Glutamatergic neuron (in vitro differentiated cells): Measurements from ENCODE around the gene DAGLA. TPM values are rescaled to one million over a fixed set of nuclear protein-coding genes. Genes with fewer than 3 reads are reported as not detected.

Experiments used
- DNase-seq: peaks from one replicate; pipeline ENCODE4 v3.0.0; 2022
- H3K27ac Mint-ChIP-seq: one replicate; pipeline ENCODE4 v1.8.0; 2020; ENCODE audit warnings: mild to moderate bottlenecking, mixed read lengths, inconsistent platforms; ENCODE audit not compliant: unreplicated experiment
- H3K27me3 Mint-ChIP-seq: one replicate; pipeline ENCODE4 v1.8.0; 2020; ENCODE audit warnings: mild to moderate bottlenecking, moderate library complexity, mixed read lengths, inconsistent platforms; ENCODE audit not compliant: unreplicated experiment
- H3K36me3 Mint-ChIP-seq: one replicate; pipeline ENCODE4 v1.8.0; 2020; ENCODE audit warnings: mild to moderate bottlenecking, mixed read lengths, inconsistent platforms; ENCODE audit not compliant: unreplicated experiment
- H3K4me1 Mint-ChIP-seq: one replicate; pipeline ENCODE4 v1.8.0; 2020; ENCODE audit warnings: mild to moderate bottlenecking, low read depth, mixed read lengths, inconsistent platforms; ENCODE audit not compliant: unreplicated experiment
- H3K4me3 Mint-ChIP-seq: one replicate; pipeline ENCODE4 v1.8.0; 2020; ENCODE audit warnings: mild to moderate bottlenecking, mixed read lengths, inconsistent platforms; ENCODE audit not compliant: unreplicated experiment
- H3K9me3 Mint-ChIP-seq: one replicate; pipeline ENCODE4 v1.8.0; 2020; ENCODE audit warnings: mild to moderate bottlenecking, moderate library complexity, mixed read lengths, inconsistent platforms; ENCODE audit not compliant: unreplicated experiment
- total RNA-seq: library from RNA; stranded (reverse); fragmentation: NEBNext Ultra II Directional; extraction: Animal tissue kit (Norgen Biotek cat#: 25700); gene quantifications from one replicate; pipeline ENCODE4 v1.2.1, GENCODE V29; 2021; ENCODE audit not compliant: unreplicated experiment
- TF ChIP-seq, protein P1 (sequence below): fragments of 200-600 bp; sonication (generic); IDR thresholded peaks from one replicate; pipeline ENCODE4 v1.5.0; 2021; ENCODE audit not compliant: partially characterized antibody, unreplicated experiment

DAGLA gene
- total RNA-seq, 1 donor from 2014 or later: 9.6 TPM

- Mint-ChIP-seq H3K4me3 (no peak overlapping the region), H3K36me3 (no peaks in the 10 kb centered on the region), H3K4me1 (peaks cover 21% of the 10 kb centered on the region), H3K27me3 (peaks cover 14% of the 10 kb centered on the region), H3K27ac (no peak overlapping the region), H3K9me3 (peaks cover 10% of the 10 kb centered on the region)
- no peak for DNase-seq
- TF ChIP-seq, protein P1, sequence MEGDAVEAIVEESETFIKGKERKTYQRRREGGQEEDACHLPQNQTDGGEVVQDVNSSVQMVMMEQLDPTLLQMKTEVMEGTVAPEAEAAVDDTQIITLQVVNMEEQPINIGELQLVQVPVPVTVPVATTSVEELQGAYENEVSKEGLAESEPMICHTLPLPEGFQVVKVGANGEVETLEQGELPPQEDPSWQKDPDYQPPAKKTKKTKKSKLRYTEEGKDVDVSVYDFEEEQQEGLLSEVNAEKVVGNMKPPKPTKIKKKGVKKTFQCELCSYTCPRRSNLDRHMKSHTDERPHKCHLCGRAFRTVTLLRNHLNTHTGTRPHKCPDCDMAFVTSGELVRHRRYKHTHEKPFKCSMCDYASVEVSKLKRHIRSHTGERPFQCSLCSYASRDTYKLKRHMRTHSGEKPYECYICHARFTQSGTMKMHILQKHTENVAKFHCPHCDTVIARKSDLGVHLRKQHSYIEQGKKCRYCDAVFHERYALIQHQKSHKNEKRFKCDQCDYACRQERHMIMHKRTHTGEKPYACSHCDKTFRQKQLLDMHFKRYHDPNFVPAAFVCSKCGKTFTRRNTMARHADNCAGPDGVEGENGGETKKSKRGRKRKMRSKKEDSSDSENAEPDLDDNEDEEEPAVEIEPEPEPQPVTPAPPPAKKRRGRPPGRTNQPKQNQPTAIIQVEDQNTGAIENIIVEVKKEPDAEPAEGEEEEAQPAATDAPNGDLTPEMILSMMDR: no peak
Measured at GRCh38 chr11:61734767-61735166, 54.6 kb downstream of the DAGLA start.

GRCh38 chr11:61735391-61735790, 55.2 kb downstream of the DAGLA start:
- no peak overlapping the region for H3K27ac Mint-ChIP-seq
- no peak overlapping the region for H3K4me3 Mint-ChIP-seq
- H3K27me3 Mint-ChIP-seq: peaks cover 14% of the 10 kb centered on the region
- DNase-seq: no peak
- peaks cover 10% of the 10 kb centered on the region for H3K9me3 Mint-ChIP-seq
- H3K36me3 Mint-ChIP-seq: no peaks in the 10 kb centered on the region
- H3K4me1 Mint-ChIP-seq: peaks cover 22% of the 10 kb centered on the region
- TF ChIP-seq, protein P1: no peak

GRCh38 chr11:61736310-61736709, 56.1 kb downstream of the DAGLA start:
- H3K27ac Mint-ChIP-seq: no peak overlapping the region
- no peak for DNase-seq
- H3K4me1 Mint-ChIP-seq: peaks cover 23% of the 10 kb centered on the region
- TF ChIP-seq, protein P1: no peak
- no peak overlapping the region for H3K4me3 Mint-ChIP-seq
- peaks cover 14% of the 10 kb centered on the region for H3K27me3 Mint-ChIP-seq
- peaks cover 10% of the 10 kb centered on the region for H3K9me3 Mint-ChIP-seq
- no peaks in the 10 kb centered on the region for H3K36me3 Mint-ChIP-seq

DNA sequence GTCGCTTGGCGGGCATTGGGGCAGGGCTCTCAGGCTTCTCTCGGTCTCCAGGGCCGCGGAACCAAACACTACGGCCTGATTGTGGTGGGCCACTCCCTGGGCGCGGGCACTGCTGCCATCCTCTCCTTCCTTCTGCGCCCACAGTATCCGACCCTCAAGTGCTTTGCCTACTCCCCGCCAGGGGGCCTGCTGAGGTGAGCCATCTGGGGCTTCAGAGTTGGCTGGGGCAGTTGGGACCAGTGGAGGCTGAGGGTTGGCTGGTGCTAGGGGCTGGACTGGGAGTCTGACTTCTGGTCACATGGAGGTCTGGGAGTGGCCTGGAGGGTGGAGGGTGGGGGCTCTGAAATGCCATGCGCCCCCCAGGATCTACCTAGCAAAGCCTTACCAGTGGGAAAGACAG, 56.9 kb downstream of the DAGLA start:
- H3K27ac Mint-ChIP-seq: no peak overlapping the region
- no peak for DNase-seq

DNA sequence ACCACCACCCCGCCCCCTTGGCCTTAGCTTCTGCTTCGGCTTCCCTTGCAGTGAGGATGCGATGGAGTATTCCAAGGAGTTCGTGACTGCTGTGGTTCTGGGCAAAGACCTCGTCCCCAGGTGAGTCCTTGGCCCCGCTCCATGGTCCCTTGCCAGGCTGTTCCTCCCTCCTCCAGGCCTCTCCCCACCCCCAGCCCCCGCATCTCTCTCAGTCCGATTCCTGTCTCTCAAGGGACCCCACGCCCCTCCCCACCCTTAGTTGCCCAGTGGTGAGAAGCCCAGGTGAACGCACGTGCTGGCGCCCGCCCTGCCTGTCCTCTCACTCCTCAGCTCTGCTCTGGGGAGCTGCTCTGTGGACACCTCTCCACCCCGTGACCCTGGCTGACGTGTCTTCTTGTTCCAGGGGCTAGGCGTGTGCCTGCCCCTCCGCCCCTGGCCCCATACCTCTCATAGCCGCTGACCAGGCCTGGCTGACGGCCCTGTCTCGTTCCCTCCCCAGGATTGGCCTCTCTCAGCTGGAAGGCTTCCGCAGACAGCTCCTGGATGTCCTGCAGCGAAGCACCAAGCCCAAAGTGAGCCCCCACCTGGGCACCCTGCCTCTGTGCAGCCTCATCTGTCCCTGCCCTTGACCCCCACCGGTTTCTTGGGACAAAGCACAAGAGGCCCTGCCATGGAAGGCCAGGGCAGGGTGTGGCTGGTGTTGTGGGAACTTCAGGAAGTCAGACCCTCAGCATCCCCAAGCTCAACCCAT, 57.6 kb downstream of the DAGLA start:
- no peak overlapping the region for H3K27ac Mint-ChIP-seq
- H3K4me3 Mint-ChIP-seq: no peak overlapping the region

More for the DNA sequence above, 56.9 kb downstream of the DAGLA start:
- TF ChIP-seq, protein P1: no peak
- Mint-ChIP-seq H3K4me1 (peaks cover 21% of the 10 kb centered on the region), H3K27me3 (peaks cover 14% of the 10 kb centered on the region), H3K4me3 (no peak overlapping the region), H3K9me3 (peaks cover 12% of the 10 kb centered on the region), H3K36me3 (no peaks in the 10 kb centered on the region)

More for the DNA sequence above, 57.6 kb downstream of the DAGLA start:
- Mint-ChIP-seq H3K4me1 (peaks cover 16% of the 10 kb centered on the region), H3K9me3 (peaks cover 10% of the 10 kb centered on the region), H3K36me3 (no peaks in the 10 kb centered on the region), H3K27me3 (peaks cover 16% of the 10 kb centered on the region)
- TF ChIP-seq, protein P1: no peak
- DNase-seq: no peak
